PC-3 (cell line): ENCODE results near the gene TMEM123. TPM values are rescaled to one million over a fixed set of nuclear protein-coding genes. Genes with fewer than 3 reads are reported as not detected.
A peak's percentile ranks its signal among the peaks of the same experiment; 100 is the strongest.

Experiments used
- ATAC-seq: fragments of 200-7000 bp; cut with Tn5 transposase; 2 replicates; pipeline ENCODE4 v1.9.1; 2020; ENCODE audit warnings: mild to moderate bottlenecking, moderate library complexity
- BruUV-seq: library from RNA; stranded (reverse); fragments of 400-500 nt; replicated peaks from 2 replicates; lab custom pipeline; 2021; lab: Mats Ljungman, UMichigan
- CTCF ChIA-PET: fragments of 300-600 bp; sonication (Branson Sonifier 250); formaldehyde crosslinking; loops from one replicate; lab custom pipeline; 2022; ENCODE audit warnings: antibody characterized with exemption; lab: Charles Lee
- POLR2A ChIA-PET: fragments of 300-600 bp; sonication (Branson Sonifier 250); formaldehyde crosslinking; loops from one replicate; lab custom pipeline; 2022; ENCODE audit warnings: antibody characterized with exemption; ENCODE audit not compliant: unreplicated experiment; lab: Charles Lee
- DNase-seq: peaks from one replicate; pipeline ENCODE4 v3.0.0-alpha.2; 2015
- H2AFZ ChIP-seq: fragments of 300-600 bp; sonication (generic); 2 replicates; pipeline ENCODE4 v1.6.0; 2016; ENCODE audit warnings: antibody characterized with exemption, low read length
- H3F3A ChIP-seq: fragments of 300-600 bp; sonication (generic); one replicate; pipeline ENCODE4 v1.6.0; 2017; ENCODE audit warnings: antibody characterized with exemption, low read length, control low read depth, mild to moderate bottlenecking; ENCODE audit not compliant: unreplicated experiment
- H3K27ac ChIP-seq: fragments of 300-600 bp; sonication (generic); 2 replicates; pipeline ENCODE4 v1.5.1; 2016; ENCODE audit warnings: mild to moderate bottlenecking, low read length
- H3K27me3 ChIP-seq: fragments of 300-600 bp; sonication (generic); 2 replicates; pipeline ENCODE4 v1.6.1; 2016; ENCODE audit warnings: low read length, mixed read lengths
- H3K36me3 ChIP-seq: fragments of 300-600 bp; sonication (generic); 2 replicates; pipeline ENCODE4 v1.6.1; 2016; ENCODE audit warnings: low read depth, mixed run types, low read length, mixed read lengths
- H3K4me1 ChIP-seq: fragments of 300-600 bp; sonication (generic); 2 replicates; pipeline ENCODE4 v1.5.1; 2016; ENCODE audit warnings: low read length; ENCODE audit not compliant: insufficient read depth
- H3K4me2 ChIP-seq: fragments of 300-600 bp; sonication (generic); 2 replicates; pipeline ENCODE4 v1.6.0; 2016; ENCODE audit warnings: low read length
- H3K4me3 ChIP-seq: fragments of 300-600 bp; sonication (generic); 2 replicates; pipeline ENCODE4 v1.5.1; 2016; ENCODE audit warnings: mild to moderate bottlenecking, low read length, mixed read lengths
- H3K79me2 ChIP-seq: fragments of 300-600 bp; sonication (generic); 2 replicates; pipeline ENCODE4 v1.6.1; 2017; ENCODE audit warnings: low read length, mixed read lengths
- H3K9ac ChIP-seq: fragments of 300-600 bp; sonication (generic); 2 replicates; pipeline ENCODE4 v1.6.0; 2016; ENCODE audit warnings: mild to moderate bottlenecking, low read length
- H3K9me2 ChIP-seq: fragments of 300-600 bp; sonication (generic); replicated peaks from 2 replicates; pipeline ENCODE4 v1.6.1; 2016; ENCODE audit warnings: mixed run types, low read length, mixed read lengths
- H3K9me3 ChIP-seq: fragments of 300-600 bp; sonication (generic); 2 replicates; pipeline ENCODE4 v1.6.1; 2016; ENCODE audit warnings: low read length, mixed read lengths
- H4K20me1 ChIP-seq: fragments of 300-600 bp; sonication (generic); 2 replicates; pipeline ENCODE4 v1.6.1; 2016; ENCODE audit warnings: low read length, mixed read lengths
- EZH2 ChIP-seq: fragments of 300-600 bp; sonication (generic); IDR thresholded peaks from one replicate; pipeline ENCODE4 v1.6.1; 2017; ENCODE audit warnings: antibody characterized with exemption, mild to moderate bottlenecking, low read length; ENCODE audit not compliant: unreplicated experiment
- EZH2phosphoT487 ChIP-seq: fragments of 300-600 bp; sonication (generic); IDR thresholded peaks from 2 replicates; pipeline ENCODE4 v1.6.1; 2018; ENCODE audit warnings: mild to moderate bottlenecking, antibody characterized with exemption, low read length, borderline replicate concordance
- intact Hi-C: fragments of 100-400 bp; cut with micrococcal nuclease; formaldehyde crosslinking; loops from 2 replicates; pipeline ENCODE4 v1.9.0; 2023
- total RNA-seq: library from RNA; depleted of rRNA; stranded (reverse); fragments of >200 nt; gene quantifications from 2 replicates; pipeline ENCODE4 v1.2.3, GENCODE V29; 2014
- TF ChIP-seq, protein P1 (sequence below): fragments of 300-600 bp; sonication (generic); conservative IDR thresholded peaks from 2 replicates; pipeline ENCODE4 v1.5.1; 2017; ENCODE audit warnings: antibody characterized with exemption, low read depth, mild to moderate bottlenecking, low read length

Gene TMEM123
- total RNA-seq, 1 experiment from 2014 or later = 163 TPM

DNA sequence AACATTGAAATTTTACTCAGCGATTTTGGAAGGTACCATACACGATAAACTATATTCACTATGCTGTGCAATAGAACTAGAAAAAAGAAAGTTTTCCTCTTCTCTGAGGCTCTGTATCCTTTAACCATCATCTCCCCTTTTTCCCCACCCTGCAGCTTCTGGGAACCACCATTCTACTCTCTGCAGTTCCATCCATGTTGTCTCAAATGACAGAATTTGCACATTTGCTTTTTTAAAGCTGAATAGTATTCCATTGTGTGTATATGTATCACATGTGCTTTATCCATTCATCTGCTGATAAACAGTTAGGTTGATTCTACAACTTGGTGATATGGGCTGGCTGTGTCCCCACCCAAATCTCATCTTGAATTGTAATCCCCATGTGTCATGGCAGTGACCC is 21.2 kb downstream of the TMEM123 start:
- Histone ChIP-seq H3K79me2 (peaks cover 49% of the 10 kb centered on the region), H3K36me3 (peaks cover 46% of the 10 kb centered on the region), H3K4me2 (no peak overlapping the region), H3K9ac (no peak overlapping the region), H3K9me3 (0 out of 2 replicates have a peak, but pooled peaks cover 10% of the 10 kb centered on the region), H3K9me2 (no peaks in the 10 kb centered on the region), H3K27ac (no peak overlapping the region), H3K27me3 (no peaks in the 10 kb centered on the region), H3K4me1 (no peaks in the 10 kb centered on the region), H2AFZ (no peak overlapping the region), H4K20me1 (no peaks in the 10 kb centered on the region), H3K4me3 (no peak overlapping the region), H3F3A (no peaks in the 10 kb centered on the region)
- ChIA-PET POLR2A (no interaction called here), CTCF (no interaction called here)
- intact Hi-C loops = no loop called here
- TF ChIP-seq EZH2phosphoT487 (no peak), EZH2 (no peak)
- TF ChIP-seq, protein P1, sequence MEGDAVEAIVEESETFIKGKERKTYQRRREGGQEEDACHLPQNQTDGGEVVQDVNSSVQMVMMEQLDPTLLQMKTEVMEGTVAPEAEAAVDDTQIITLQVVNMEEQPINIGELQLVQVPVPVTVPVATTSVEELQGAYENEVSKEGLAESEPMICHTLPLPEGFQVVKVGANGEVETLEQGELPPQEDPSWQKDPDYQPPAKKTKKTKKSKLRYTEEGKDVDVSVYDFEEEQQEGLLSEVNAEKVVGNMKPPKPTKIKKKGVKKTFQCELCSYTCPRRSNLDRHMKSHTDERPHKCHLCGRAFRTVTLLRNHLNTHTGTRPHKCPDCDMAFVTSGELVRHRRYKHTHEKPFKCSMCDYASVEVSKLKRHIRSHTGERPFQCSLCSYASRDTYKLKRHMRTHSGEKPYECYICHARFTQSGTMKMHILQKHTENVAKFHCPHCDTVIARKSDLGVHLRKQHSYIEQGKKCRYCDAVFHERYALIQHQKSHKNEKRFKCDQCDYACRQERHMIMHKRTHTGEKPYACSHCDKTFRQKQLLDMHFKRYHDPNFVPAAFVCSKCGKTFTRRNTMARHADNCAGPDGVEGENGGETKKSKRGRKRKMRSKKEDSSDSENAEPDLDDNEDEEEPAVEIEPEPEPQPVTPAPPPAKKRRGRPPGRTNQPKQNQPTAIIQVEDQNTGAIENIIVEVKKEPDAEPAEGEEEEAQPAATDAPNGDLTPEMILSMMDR = no peak
- DNase-seq = no peak
- ATAC-seq = no peak
- no TSS peak for BruUV-seq

GRCh38 chr11:102430158-102430836 is 22.3 kb downstream of the TMEM123 start:
- Histone ChIP-seq H3K79me2 (peaks cover 40% of the 10 kb centered on the region), H3K27ac (no peak overlapping the region)

More at GRCh38 chr11:102430158-102430836, 22.3 kb downstream of the TMEM123 start:
- Histone ChIP-seq H3F3A (no peaks in the 10 kb centered on the region), H3K9me2 (no peaks in the 10 kb centered on the region), H3K9me3 (0 out of 2 replicates have a peak, but pooled peaks cover 10% of the 10 kb centered on the region), H3K36me3 (peaks cover 37% of the 10 kb centered on the region), H3K4me1 (no peaks in the 10 kb centered on the region), H3K9ac (no peak overlapping the region), H3K4me2 (no peak overlapping the region), H3K4me3 (no peak overlapping the region), H2AFZ (no peak overlapping the region), H3K27me3 (no peaks in the 10 kb centered on the region), H4K20me1 (no peaks in the 10 kb centered on the region)
- no TSS peak for BruUV-seq
- DNase-seq (no peak), ATAC-seq (peak; percentile 33; the same call in 1 of the 2 replicates)
- ChIA-PET POLR2A (no interaction called here), CTCF (no interaction called here)
- intact Hi-C loops = no loop called here
- TF ChIP-seq EZH2 (no peak), EZH2phosphoT487 (no peak)
- TF ChIP-seq, protein P1 = no peak
